ENCODE measurements around the gene IFI16.

The IFI16 gene

GRCh38 chr1:159009704-159010361, at the start of gene IFI16:
Gene IFI16, plus strand, starts transcription at chr1:159009907. Its CDS starts 4,774 bp downstream, at chr1:159014681.
- POLR2A ChIA-PET: no interaction called here
- no peak for DNase-seq (ENCODE audit: extremely low spot score)
- TF ChIP-seq SP1 (IDR thresholded peaks at IDR 0.05): no peak
- TF ChIP-seq LEF1 (IDR thresholded peaks at IDR 0.05; ENCODE audit: borderline replicate concordance): no peak
- no peak for TF ChIP-seq ARNT (IDR thresholded peaks at IDR 0.05)
- TF ChIP-seq NFRKB (IDR thresholded peaks at IDR 0.05): no peak
- no peak for TF ChIP-seq HDGF (IDR thresholded peaks at IDR 0.05; ENCODE audit: borderline replicate concordance)
- TF ChIP-seq CTBP1 (IDR thresholded peaks at IDR 0.05; ENCODE audit: borderline replicate concordance): no peak
- no peak for TF ChIP-seq TARDBP (IDR thresholded peaks at IDR 0.05)
- TF ChIP-seq SUZ12 (IDR thresholded peaks at IDR 0.05): no peak
- no peak for TF ChIP-seq ZNF384 (IDR thresholded peaks at IDR 0.05)
- TF ChIP-seq BHLHE40 (IDR thresholded peaks at IDR 0.05; ENCODE audit: borderline replicate concordance): no peak
- no peak for TF ChIP-seq FOXK2 (IDR thresholded peaks at IDR 0.05)
- TF ChIP-seq FOXM1 (IDR thresholded peaks at IDR 0.05; ENCODE audit: borderline replicate concordance): no peak
- TF ChIP-seq L3MBTL2 (conservative IDR thresholded peaks at IDR 0.05): no peak
- no peak for TF ChIP-seq ELF4 (IDR thresholded peaks at IDR 0.05)
- TF ChIP-seq FOXA1 (IDR thresholded peaks at IDR 0.05): no peak
- TF ChIP-seq PKNOX1 (IDR thresholded peaks at IDR 0.05): no peak
- CTCF ChIA-PET: no interaction called here

GRCh38 chr1:158961178-158961577, 48.5 kb upstream of the IFI16 start:
- DNase-seq (ENCODE audit: extremely low spot score): no peak
- CTCF ChIA-PET: no interaction called here
- POLR2A ChIA-PET: no interaction called here
- TF ChIP-seq L3MBTL2 (conservative IDR thresholded peaks at IDR 0.05) (no peak), PKNOX1 (IDR thresholded peaks at IDR 0.05) (no peak), FOXA1 (IDR thresholded peaks at IDR 0.05) (no peak)

- ChIA-PET POLR2A (no interaction called here), CTCF (no interaction called here)
- TF ChIP-seq ARNT (IDR thresholded peaks at IDR 0.05): no peak
- DNase-seq (ENCODE audit: extremely low spot score): no peak
Measured at GRCh38 chr1:158962983-158963382, 46.7 kb upstream of the IFI16 start.

- ChIA-PET POLR2A (no interaction called here), CTCF (no interaction called here)
- no peak for TF ChIP-seq HDGF (IDR thresholded peaks at IDR 0.05; ENCODE audit: borderline replicate concordance)
- no peak for TF ChIP-seq TARDBP (IDR thresholded peaks at IDR 0.05)
- TF ChIP-seq PKNOX1 (IDR thresholded peaks at IDR 0.05): no peak
- no peak for TF ChIP-seq FOXM1 (IDR thresholded peaks at IDR 0.05; ENCODE audit: borderline replicate concordance)
- no peak for TF ChIP-seq ELF4 (IDR thresholded peaks at IDR 0.05)
- TF ChIP-seq L3MBTL2 (conservative IDR thresholded peaks at IDR 0.05): no peak
- no peak for TF ChIP-seq ARNT (IDR thresholded peaks at IDR 0.05)
- no peak for TF ChIP-seq SUZ12 (IDR thresholded peaks at IDR 0.05)
- TF ChIP-seq SP1 (IDR thresholded peaks at IDR 0.05): no peak
- TF ChIP-seq CTBP1 (IDR thresholded peaks at IDR 0.05; ENCODE audit: borderline replicate concordance): no peak
- no peak for TF ChIP-seq LEF1 (IDR thresholded peaks at IDR 0.05; ENCODE audit: borderline replicate concordance)
- TF ChIP-seq FOXA1 (IDR thresholded peaks at IDR 0.05): no peak
- TF ChIP-seq ZNF384 (IDR thresholded peaks at IDR 0.05): no peak
- TF ChIP-seq FOXK2 (IDR thresholded peaks at IDR 0.05): no peak
- no peak for TF ChIP-seq NFRKB (IDR thresholded peaks at IDR 0.05)
- TF ChIP-seq BHLHE40 (IDR thresholded peaks at IDR 0.05; ENCODE audit: borderline replicate concordance): no peak
- no peak for DNase-seq (ENCODE audit: extremely low spot score)
Measured at GRCh38 chr1:158969166-158969565, 40.5 kb upstream of the IFI16 start.

GRCh38 chr1:158969855-158970254, 39.9 kb upstream of the IFI16 start:
- DNase-seq (ENCODE audit: extremely low spot score): no peak
- TF ChIP-seq TARDBP (IDR thresholded peaks at IDR 0.05): no peak
- no peak for TF ChIP-seq FOXA1 (IDR thresholded peaks at IDR 0.05)
- no peak for TF ChIP-seq HDGF (IDR thresholded peaks at IDR 0.05; ENCODE audit: borderline replicate concordance)
- TF ChIP-seq CTBP1 (IDR thresholded peaks at IDR 0.05; ENCODE audit: borderline replicate concordance): no peak
- TF ChIP-seq FOXM1 (IDR thresholded peaks at IDR 0.05; ENCODE audit: borderline replicate concordance): no peak
- no peak for TF ChIP-seq ZNF384 (IDR thresholded peaks at IDR 0.05)
- TF ChIP-seq ARNT (IDR thresholded peaks at IDR 0.05): no peak
- no peak for TF ChIP-seq LEF1 (IDR thresholded peaks at IDR 0.05; ENCODE audit: borderline replicate concordance)
- TF ChIP-seq SUZ12 (IDR thresholded peaks at IDR 0.05): no peak
- TF ChIP-seq BHLHE40 (IDR thresholded peaks at IDR 0.05; ENCODE audit: borderline replicate concordance): no peak
- no peak for TF ChIP-seq NFRKB (IDR thresholded peaks at IDR 0.05)
- no peak for TF ChIP-seq FOXK2 (IDR thresholded peaks at IDR 0.05)
- no peak for TF ChIP-seq L3MBTL2 (conservative IDR thresholded peaks at IDR 0.05)
- no peak for TF ChIP-seq SP1 (IDR thresholded peaks at IDR 0.05)
- no peak for TF ChIP-seq PKNOX1 (IDR thresholded peaks at IDR 0.05)
- no peak for TF ChIP-seq ELF4 (IDR thresholded peaks at IDR 0.05)
- CTCF ChIA-PET: no interaction called here
- POLR2A ChIA-PET: no interaction called here

GRCh38 chr1:158972841-158973240, 36.9 kb upstream of the IFI16 start:
- TF ChIP-seq ARNT (IDR thresholded peaks at IDR 0.05) (no peak), FOXK2 (IDR thresholded peaks at IDR 0.05) (no peak), ZNF384 (IDR thresholded peaks at IDR 0.05) (no peak), BHLHE40 (IDR thresholded peaks at IDR 0.05; ENCODE audit: borderline replicate concordance) (no peak), NFRKB (IDR thresholded peaks at IDR 0.05) (no peak), PKNOX1 (IDR thresholded peaks at IDR 0.05) (no peak), TARDBP (IDR thresholded peaks at IDR 0.05) (no peak), SUZ12 (IDR thresholded peaks at IDR 0.05) (no peak), ELF4 (IDR thresholded peaks at IDR 0.05) (no peak), HDGF (IDR thresholded peaks at IDR 0.05; ENCODE audit: borderline replicate concordance) (no peak), L3MBTL2 (conservative IDR thresholded peaks at IDR 0.05) (no peak), FOXM1 (IDR thresholded peaks at IDR 0.05; ENCODE audit: borderline replicate concordance) (no peak)
- CTCF ChIA-PET: no interaction called here
- no peak for DNase-seq (ENCODE audit: extremely low spot score)
- POLR2A ChIA-PET: no interaction called here

All from HEK293T (cell line).